B cell (primary cell): Measurements from ENCODE around the gene HDAC6. TPM values are rescaled to one million over a fixed set of nuclear protein-coding genes. Genes with fewer than 3 reads are reported as not detected.

Experiments used
- ATAC-seq: fragments of 200-7000 bp; cut with Tn5 transposase; one replicate; pipeline ENCODE4 v1.10.0; 2021; ENCODE audit warnings: low read depth, mild to moderate bottlenecking, moderate number of reproducible peaks, moderate library complexity
- CTCF ChIA-PET: fragments of 350-600 bp; sonication (Branson Sonifier 250); formaldehyde crosslinking; loops from one replicate; lab custom pipeline; 2021; ENCODE audit warnings: antibody characterized with exemption, inconsistent platforms; lab: Charles Lee
- POLR2A ChIA-PET: fragments of 350-600 bp; sonication (Branson Sonifier 250); formaldehyde crosslinking; loops from one replicate; lab custom pipeline; 2021; ENCODE audit warnings: antibody characterized with exemption; lab: Charles Lee
- DNase-seq: peaks from one replicate; pipeline ENCODE4 v3.0.0; 2013
- H2AFZ ChIP-seq: 2 replicates; pipeline ENCODE4 v1.6.1; 2012; ENCODE audit warnings: mild to moderate bottlenecking, low read depth, low read length; ENCODE audit not compliant: insufficient read depth, poor library complexity, severe bottlenecking
- H3K27ac ChIP-seq, 2 donors: 1 replicate in 1 of 2; 2 replicates in 1 of 2; pipeline ENCODE4 v1.5.1; 2012 to 2013; ENCODE audit warnings: low read length in 2 of 2, mild to moderate bottlenecking in 2 of 2, moderate library complexity in 1 of 2
- H3K27me3 ChIP-seq, 4 experiments: fragments of 200-600 bp in 1 of 4; sonication (generic) in 1 of 4; replicated peaks in 1 of 4; 1 replicate in 2 of 4; 2 replicates in 2 of 4; pipeline versions ENCODE4 v1.6.1 to v1.7.0; 2013 to 2016; ENCODE audit warnings: low read length in 3 of 4, mild to moderate bottlenecking in 2 of 4, mixed read lengths in 1 of 4, moderate library complexity in 1 of 4; ENCODE audit not compliant: insufficient read depth in 4 of 4, control insufficient read depth in 3 of 4; ENCODE audit errors: control extremely low read depth in 1 of 4
- H3K36me3 ChIP-seq, 2 experiments: replicated peaks in 1 of 2; 1 replicate in 1 of 2; 2 replicates in 1 of 2; pipeline versions ENCODE4 v1.6.1 to v1.7.1; 2013; ENCODE audit warnings: low read length in 1 of 2; ENCODE audit not compliant: insufficient read depth in 2 of 2, control insufficient read depth in 1 of 2; ENCODE audit errors: control extremely low read depth in 1 of 2, extremely low read depth in 1 of 2
- H3K4me1 ChIP-seq, 2 donors: fragments of 200-600 bp in 1 of 2; sonication (generic) in 1 of 2; 1 replicate in 1 of 2; 2 replicates in 1 of 2; pipeline versions ENCODE4 v1.5.1 to v1.6.1; 2013 to 2017; ENCODE audit warnings: low read length in 2 of 2; ENCODE audit not compliant: control insufficient read depth in 2 of 2, insufficient read depth in 2 of 2
- H3K4me2 ChIP-seq: replicated peaks from 2 replicates; pipeline ENCODE3; 2012; ENCODE audit warnings: mild to moderate bottlenecking, low read depth, low read length; ENCODE audit not compliant: poor library complexity, severe bottlenecking
- H3K4me3 ChIP-seq, 5 experiments: fragments of 200-600 bp in 1 of 5; sonication (generic) in 1 of 5; 1 replicate in 3 of 5; 2 replicates in 2 of 5; pipeline versions ENCODE4 v1.5.1 to v1.7.0; 2011 to 2016; ENCODE audit warnings: low read length in 4 of 5, mild to moderate bottlenecking in 4 of 5, low read depth in 2 of 5, control low read depth in 1 of 5, moderate library complexity in 1 of 5; ENCODE audit not compliant: insufficient read depth in 1 of 5; ENCODE audit errors: control extremely low read depth in 1 of 5, extremely low read depth in 1 of 5
- H3K79me2 ChIP-seq: fragments of 200-600 bp; sonication (generic); one replicate; pipeline ENCODE4 v1.6.0; 2016; ENCODE audit warnings: low read length; ENCODE audit not compliant: control insufficient read depth, insufficient read depth
- H3K9ac ChIP-seq: fragments of 200-600 bp; sonication (generic); 2 replicates; pipeline ENCODE4 v1.6.1; 2017; ENCODE audit warnings: mild to moderate bottlenecking, low read length, moderate library complexity
- H3K9me3 ChIP-seq, 3 donors: one replicate each; pipeline versions ENCODE4 v1.6.1 to v1.7.1; 2013; ENCODE audit warnings: low read length in 2 of 3; ENCODE audit not compliant: control insufficient read depth in 2 of 3, insufficient read depth in 1 of 3; ENCODE audit errors: control extremely low read depth in 1 of 3
- H4K20me1 ChIP-seq: 2 replicates; pipeline ENCODE4 v1.6.0; 2012; ENCODE audit warnings: mild to moderate bottlenecking, low read length; ENCODE audit not compliant: insufficient read depth, control insufficient read depth, poor library complexity, severe bottlenecking
- H3K27ac Mint-ChIP-seq: one replicate; pipeline ENCODE4 v1.8.0; 2021; ENCODE audit warnings: mixed read lengths
- H3K27me3 Mint-ChIP-seq: one replicate; pipeline ENCODE4 v1.8.0; 2021; ENCODE audit warnings: mixed read lengths
- H3K4me1 Mint-ChIP-seq: one replicate; pipeline ENCODE4 v1.8.0; 2021; ENCODE audit warnings: mixed read lengths
- H3K4me3 Mint-ChIP-seq: one replicate; pipeline ENCODE4 v1.8.0; 2021; ENCODE audit warnings: mixed read lengths
- H3K9me3 Mint-ChIP-seq: one replicate; pipeline ENCODE4 v1.8.0; 2022; ENCODE audit warnings: mixed read lengths; ENCODE audit not compliant: insufficient read depth
- EZH2 ChIP-seq: IDR thresholded peaks from 2 replicates; pipeline ENCODE4 v1.6.1; 2012; ENCODE audit warnings: borderline replicate concordance, low read depth, mild to moderate bottlenecking, moderate library complexity, low read length; ENCODE audit not compliant: insufficient read depth, poor library complexity, severe bottlenecking
- WGBS: methylation state at CpG from one replicate; pipeline ENCODE4 v1.1.5; 2013; ENCODE audit warnings: missing lambda C conversion rate; ENCODE audit not compliant: insufficient coverage; 5-methylcytosine and 5-hydroxymethylcytosine counted together
- intact Hi-C: fragments of 100-400 bp; cut with micrococcal nuclease; formaldehyde crosslinking; loops from one replicate; pipeline ENCODE4 v1.10.0; 2022
- polyA plus RNA-seq: library from polyadenylated mRNA; depleted of rRNA; stranded (reverse); fragments of >200 nt; gene quantifications from 2 replicates; pipeline ENCODE4 v1.2.3, GENCODE V29; 2012
- total RNA-seq, 2 donors: library from RNA; stranded (reverse); fragments of 120-200 nt in 1 of 2; gene quantifications; 1 replicate in 1 of 2; 2 replicates in 1 of 2; pipeline versions ENCODE4 v1.2.3 to v1.2.4, GENCODE V29; 2013 to 2022
- TF ChIP-seq, protein P1 (sequence below): fragments of 200-600 bp; IDR thresholded peaks from one replicate; pipeline ENCODE4 v1.8.0; 2022; ENCODE audit warnings: antibody characterized with exemption, mild to moderate bottlenecking

The HDAC6 gene
- total and polyA plus RNA-seq, 2 donors (not counting 1 experiment from before 2014, with no cell fraction given), result 125 to 168 TPM

DNA sequence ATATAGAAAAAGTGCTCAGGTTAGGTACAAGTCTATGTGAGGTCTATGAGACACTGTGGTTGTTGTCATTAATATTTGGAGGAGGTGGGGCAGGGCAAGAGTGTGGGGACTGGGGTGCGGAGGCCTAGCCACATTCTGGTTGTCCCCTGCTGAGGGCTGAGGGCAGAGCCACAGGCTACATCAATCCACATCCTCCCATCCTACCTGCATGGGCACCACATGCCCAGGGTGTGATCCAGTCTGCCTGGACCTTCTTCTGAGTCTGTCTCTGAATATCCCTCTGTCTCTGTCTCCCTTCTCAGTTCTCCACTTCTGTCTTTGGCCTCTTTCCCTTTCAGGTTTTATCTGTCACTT is 16.7 kb upstream of the HDAC6 start:
- ChIA-PET POLR2A (no interaction called here), CTCF (interaction anchor here (1.4 kb wide), 1 partner anchor 9 kb away, joined by 3 read pairs; no protein-coding TSS in a partner anchor)
- DNase-seq (no peak), ATAC-seq (no peak)
- Histone ChIP-seq H3K36me3 (no peaks in the 10 kb centered on the region), H3K27ac (no peak overlapping the region), H3K9me3 (no peaks in the 10 kb centered on the region), H3K9ac (no peak overlapping the region), H3K79me2 (no peaks in the 10 kb centered on the region), H3K4me1 (no peaks in the 10 kb centered on the region), H2AFZ (no peak overlapping the region), H3K4me3 (no peak overlapping the region), H3K27me3 (no peaks in the 10 kb centered on the region), H4K20me1 (no peaks in the 10 kb centered on the region), H3K4me2 (no peak overlapping the region)
- H3K9me3 Mint-ChIP-seq, result no peaks in the 10 kb centered on the region
- no CpG with 5 or more reads among the region's 1 CpG for WGBS
- no peak overlapping the region for H3K27ac Mint-ChIP-seq
- intact Hi-C loops, result no loop called here
- H3K4me3 Mint-ChIP-seq, result no peak overlapping the region
- H3K4me1 Mint-ChIP-seq, result no peaks in the 10 kb centered on the region
- TF ChIP-seq EZH2, result no peak
- TF ChIP-seq, protein P1, sequence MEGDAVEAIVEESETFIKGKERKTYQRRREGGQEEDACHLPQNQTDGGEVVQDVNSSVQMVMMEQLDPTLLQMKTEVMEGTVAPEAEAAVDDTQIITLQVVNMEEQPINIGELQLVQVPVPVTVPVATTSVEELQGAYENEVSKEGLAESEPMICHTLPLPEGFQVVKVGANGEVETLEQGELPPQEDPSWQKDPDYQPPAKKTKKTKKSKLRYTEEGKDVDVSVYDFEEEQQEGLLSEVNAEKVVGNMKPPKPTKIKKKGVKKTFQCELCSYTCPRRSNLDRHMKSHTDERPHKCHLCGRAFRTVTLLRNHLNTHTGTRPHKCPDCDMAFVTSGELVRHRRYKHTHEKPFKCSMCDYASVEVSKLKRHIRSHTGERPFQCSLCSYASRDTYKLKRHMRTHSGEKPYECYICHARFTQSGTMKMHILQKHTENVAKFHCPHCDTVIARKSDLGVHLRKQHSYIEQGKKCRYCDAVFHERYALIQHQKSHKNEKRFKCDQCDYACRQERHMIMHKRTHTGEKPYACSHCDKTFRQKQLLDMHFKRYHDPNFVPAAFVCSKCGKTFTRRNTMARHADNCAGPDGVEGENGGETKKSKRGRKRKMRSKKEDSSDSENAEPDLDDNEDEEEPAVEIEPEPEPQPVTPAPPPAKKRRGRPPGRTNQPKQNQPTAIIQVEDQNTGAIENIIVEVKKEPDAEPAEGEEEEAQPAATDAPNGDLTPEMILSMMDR, result no peak
- peaks cover 12% of the 10 kb centered on the region for H3K27me3 Mint-ChIP-seq

GRCh38 chrX:48785540-48786214 is 16.2 kb upstream of the HDAC6 start:
- Histone ChIP-seq H3K27ac (no peak overlapping the region), H3K27me3 (no peaks in the 10 kb centered on the region), H3K79me2 (no peaks in the 10 kb centered on the region), H3K4me2 (no peak overlapping the region), H3K4me3 (no peak overlapping the region), H2AFZ (no peak overlapping the region), H3K9ac (no peak overlapping the region), H3K36me3 (no peaks in the 10 kb centered on the region), H4K20me1 (no peaks in the 10 kb centered on the region), H3K9me3 (no peaks in the 10 kb centered on the region), H3K4me1 (no peaks in the 10 kb centered on the region)
- CTCF ChIA-PET, result no interaction called here
- no peak for TF ChIP-seq EZH2
- TF ChIP-seq, protein P1, result no peak
- no peaks in the 10 kb centered on the region for H3K9me3 Mint-ChIP-seq
- H3K4me1 Mint-ChIP-seq, result no peaks in the 10 kb centered on the region
- H3K27me3 Mint-ChIP-seq, result peaks cover 12% of the 10 kb centered on the region
- POLR2A ChIA-PET, result no interaction called here
- ATAC-seq, result no peak
- intact Hi-C loops, result no loop called here
- no peak overlapping the region for H3K27ac Mint-ChIP-seq
- WGBS, result 93% methylated on average over 6 of the region's 16 CpGs
- DNase-seq, result no peak
- no peak overlapping the region for H3K4me3 Mint-ChIP-seq
